HG02870 (cell line): ENCODE data around the gene PCDHGC3.

ENCODE experiments used
- ATAC-seq: cut with Tn5 transposase; IDR thresholded peaks from one replicate; pipeline ENCODE4 v1.9.1; 2021; ENCODE audit warnings: mild to moderate bottlenecking, moderate library complexity; ENCODE audit not compliant: unreplicated experiment

Gene PCDHGC3

GRCh38 chr5:141506381-141507155, 30.8 kb downstream of the PCDHGC3 start:
- ATAC-seq, result no peak

- ATAC-seq, result peak; percentile 38
These were observed 31.8 kb downstream of the PCDHGC3 start for GRCh38 chr5:141507387-141508091.

- ATAC-seq, result no peak
These were observed 32.7 kb downstream of the PCDHGC3 start for GRCh38 chr5:141508440-141508797.

GRCh38 chr5:141508798-141509611, 33.2 kb downstream of the PCDHGC3 start:
- no peak for ATAC-seq

- no peak for ATAC-seq
These were observed 34.4 kb downstream of the PCDHGC3 start for GRCh38 chr5:141510160-141510559.

- no peak for ATAC-seq
These were observed 35.3 kb downstream of the PCDHGC3 start for GRCh38 chr5:141510850-141511601.

- ATAC-seq, result no peak
These were observed 36.1 kb downstream of the PCDHGC3 start for GRCh38 chr5:141511771-141512325.

GRCh38 chr5:141512390-141512910, 36.7 kb downstream of the PCDHGC3 start:
- ATAC-seq, result no peak

GRCh38 chr5:141512911-141513626, 37.3 kb downstream of the PCDHGC3 start:
- no peak for ATAC-seq

GRCh38 chr5:141513627-141514329, 38.0 kb downstream of the PCDHGC3 start:
- ATAC-seq, result peak; percentile 24

GRCh38 chr5:141514330-141515133, 38.8 kb downstream of the PCDHGC3 start:
- peak; percentile 26 for ATAC-seq

GRCh38 chr5:141515141-141515540, 39.4 kb downstream of the PCDHGC3 start:
- ATAC-seq, result no peak

GRCh38 chr5:141515946-141516671, 40.3 kb downstream of the PCDHGC3 start:
- ATAC-seq, result no peak

GRCh38 chr5:141516672-141517025, 40.9 kb downstream of the PCDHGC3 start:
- ATAC-seq, result no peak

- ATAC-seq, result no peak
These were observed 41.5 kb downstream of the PCDHGC3 start for GRCh38 chr5:141517312-141517711.

- no peak for ATAC-seq
These were observed 42.3 kb downstream of the PCDHGC3 start for GRCh38 chr5:141517880-141518617.

GRCh38 chr5:141518618-141519015, 42.9 kb downstream of the PCDHGC3 start:
- ATAC-seq, result no peak
